Stimulated activated CD4-positive, alpha-beta T cell treated with anti-CD3 and anti-CD28 coated beads, TNF-alpha, amount 100 ng/mL, for 48 hours (primary cell): ENCODE data around the gene DSE.

Source experiments
- DNase-seq, 3 donors: peaks; one replicate each; pipeline ENCODE4 v3.0.0-alpha.2; 2020; ENCODE audit warnings: low read depth in 3 of 3

DSE gene

GRCh38 chr6:116362276-116362675 is 8.5 kb upstream of the DSE start:
- DNase-seq = no peak

GRCh38 chr6:116363759-116364158 is 7.0 kb upstream of the DSE start:
- DNase-seq = no peak

GRCh38 chr6:116364321-116364720 is 6.4 kb upstream of the DSE start:
- no peak for DNase-seq

- DNase-seq = no peak
Measured at GRCh38 chr6:116365743-116366142, 5.0 kb upstream of the DSE start.

- DNase-seq = no peak
Measured at GRCh38 chr6:116366740-116367275, 3.9 kb upstream of the DSE start.

- DNase-seq = no peak
Measured at GRCh38 chr6:116369540-116369939, 1.2 kb upstream of the DSE start.

GRCh38 chr6:116369964-116370759 is 585 bp upstream of the DSE start:
- DNase-seq = no peak

GRCh38 chr6:116371120-116371917 is 572 bp downstream of the DSE start:
- no peak for DNase-seq

- no peak for DNase-seq
Measured at GRCh38 chr6:116371918-116372209, 1.1 kb downstream of the DSE start.

GRCh38 chr6:116373300-116373699 is 2.6 kb downstream of the DSE start:
- no peak for DNase-seq

- DNase-seq = no peak
Measured at GRCh38 chr6:116373940-116374339, 3.2 kb downstream of the DSE start.

GRCh38 chr6:116374586-116374985 is 3.8 kb downstream of the DSE start:
- DNase-seq = no peak

- DNase-seq = no peak
Measured at GRCh38 chr6:116375262-116375661, 4.5 kb downstream of the DSE start.

- no peak for DNase-seq
Measured at GRCh38 chr6:116376149-116376548, 5.4 kb downstream of the DSE start.

GRCh38 chr6:116379764-116380163 is 9.0 kb downstream of the DSE start:
- DNase-seq = no peak

GRCh38 chr6:116380346-116380745 is 9.6 kb downstream of the DSE start:
- DNase-seq = no peak

- no peak for DNase-seq
Measured at GRCh38 chr6:116381000-116381399, 10.3 kb downstream of the DSE start.

GRCh38 chr6:116382587-116382986 is 11.8 kb downstream of the DSE start:
- no peak for DNase-seq

- no peak for DNase-seq
Measured at GRCh38 chr6:116384727-116385458, 14.1 kb downstream of the DSE start.

- DNase-seq = no peak
Measured at GRCh38 chr6:116385459-116385802, 14.7 kb downstream of the DSE start.

- no peak for DNase-seq
Measured at GRCh38 chr6:116385921-116386320, 15.2 kb downstream of the DSE start.

- no peak for DNase-seq
Measured at GRCh38 chr6:116386581-116387299, 16.0 kb downstream of the DSE start.
